ENCODE results near the gene SNX21. TPM values are rescaled to one million over a fixed set of nuclear protein-coding genes. Genes with fewer than 3 reads are reported as not detected.

Gene SNX21
- total RNA-seq, 1 donor from 2014 or later, result 25.6 TPM

- H3K27ac Mint-ChIP-seq (ENCODE audit: unreplicated experiment), result peak overlapping the region; percentile 74
- peak overlapping the region; percentile 57 for H3K4me3 Mint-ChIP-seq (ENCODE audit: unreplicated experiment)
- no peaks in the 10 kb centered on the region for H3K9me3 Mint-ChIP-seq (ENCODE audit: unreplicated experiment)
- H3K36me3 Mint-ChIP-seq (ENCODE audit: unreplicated experiment), result peaks cover 2% of the 10 kb centered on the region
- H3K4me1 Mint-ChIP-seq (ENCODE audit: unreplicated experiment), result peaks cover 38% of the 10 kb centered on the region
- DNase-seq (ENCODE audit: extremely low spot score, unreplicated experiment), result no peak
- TF ChIP-seq CTCF (IDR thresholded peaks at IDR 0.05), result no peak
- H3K27me3 Mint-ChIP-seq (ENCODE audit: unreplicated experiment), result no peaks in the 10 kb centered on the region
These were observed 1.7 kb downstream of the SNX21 start for GRCh38 chr20:45835329-45835765.

GRCh38 chr20:45835825-45836224, 2.2 kb downstream of the SNX21 start:
- H3K27ac Mint-ChIP-seq (ENCODE audit: unreplicated experiment), result peak overlapping the region; percentile 74
- peaks cover 2% of the 10 kb centered on the region for H3K36me3 Mint-ChIP-seq (ENCODE audit: unreplicated experiment)

GRCh38 chr20:45836841-45837240, 3.2 kb downstream of the SNX21 start:
- TF ChIP-seq CTCF (IDR thresholded peaks at IDR 0.05), result no peak
- Mint-ChIP-seq H3K36me3 (ENCODE audit: unreplicated experiment) (peaks cover 5% of the 10 kb centered on the region), H3K4me1 (ENCODE audit: unreplicated experiment) (peaks cover 38% of the 10 kb centered on the region), H3K27ac (ENCODE audit: unreplicated experiment) (peak overlapping the region; percentile 38), H3K9me3 (ENCODE audit: unreplicated experiment) (no peaks in the 10 kb centered on the region), H3K4me3 (ENCODE audit: unreplicated experiment) (no peak overlapping the region), H3K27me3 (ENCODE audit: unreplicated experiment) (no peaks in the 10 kb centered on the region)
- no peak for DNase-seq (ENCODE audit: extremely low spot score, unreplicated experiment)

More at GRCh38 chr20:45835825-45836224, 2.2 kb downstream of the SNX21 start:
- TF ChIP-seq CTCF (IDR thresholded peaks at IDR 0.05), result no peak
- Mint-ChIP-seq H3K27me3 (ENCODE audit: unreplicated experiment) (no peaks in the 10 kb centered on the region), H3K9me3 (ENCODE audit: unreplicated experiment) (no peaks in the 10 kb centered on the region), H3K4me1 (ENCODE audit: unreplicated experiment) (peaks cover 37% of the 10 kb centered on the region), H3K4me3 (ENCODE audit: unreplicated experiment) (peak overlapping the region; percentile 57)
- no peak for DNase-seq (ENCODE audit: extremely low spot score, unreplicated experiment)

GRCh38 chr20:45840700-45841198, 7.2 kb downstream of the SNX21 start:
- Mint-ChIP-seq H3K9me3 (ENCODE audit: unreplicated experiment) (no peaks in the 10 kb centered on the region), H3K27me3 (ENCODE audit: unreplicated experiment) (no peaks in the 10 kb centered on the region), H3K27ac (ENCODE audit: unreplicated experiment) (no peak overlapping the region), H3K36me3 (ENCODE audit: unreplicated experiment) (peaks cover 22% of the 10 kb centered on the region), H3K4me1 (ENCODE audit: unreplicated experiment) (peaks cover 13% of the 10 kb centered on the region), H3K4me3 (ENCODE audit: unreplicated experiment) (no peak overlapping the region)
- no peak for TF ChIP-seq CTCF (IDR thresholded peaks at IDR 0.05)
- DNase-seq (ENCODE audit: extremely low spot score, unreplicated experiment), result no peak

GRCh38 chr20:45841407-45842129, 8.0 kb downstream of the SNX21 start:
- Mint-ChIP-seq H3K4me1 (ENCODE audit: unreplicated experiment) (peaks cover 8% of the 10 kb centered on the region), H3K4me3 (ENCODE audit: unreplicated experiment) (no peak overlapping the region), H3K36me3 (ENCODE audit: unreplicated experiment) (peaks cover 24% of the 10 kb centered on the region), H3K27ac (ENCODE audit: unreplicated experiment) (no peak overlapping the region), H3K27me3 (ENCODE audit: unreplicated experiment) (no peaks in the 10 kb centered on the region), H3K9me3 (ENCODE audit: unreplicated experiment) (no peaks in the 10 kb centered on the region)
- TF ChIP-seq CTCF (IDR thresholded peaks at IDR 0.05), result no peak
- DNase-seq (ENCODE audit: extremely low spot score, unreplicated experiment), result no peak

Data from osteocyte (in vitro differentiated cells).